Heart left ventricle (tissue), 16 donors: ENCODE results near the gene SSBP2. TPM values are rescaled to one million over a fixed set of nuclear protein-coding genes. Genes with fewer than 3 reads are reported as not detected.

Experiments used
- ATAC-seq, 4 donors: fragments of 200-7000 bp; cut with Tn5 transposase; one replicate each; pipeline ENCODE4 v1.9.1; 2020 to 2022; ENCODE audit warnings: moderate library complexity in 4 of 4, mild to moderate bottlenecking in 3 of 4, moderate number of reproducible peaks in 1 of 4
- DNase-seq, 5 donors: peaks; one replicate each; pipeline ENCODE4 v3.0.0-alpha.2; 2020
- H3K27ac ChIP-seq, 12 donors: fragments of 200-600 bp; sonication (generic) in 4 of 12; one replicate each; pipeline versions ENCODE4 v1.5.0 to v1.8.0; 2016 to 2022; ENCODE audit warnings: mild to moderate bottlenecking in 2 of 12
- H3K27me3 ChIP-seq, 9 donors: fragments of 200-600 bp; sonication (generic) in 2 of 9; one replicate each; pipeline versions ENCODE4 v1.5.1 to v1.8.0; 2016 to 2022; ENCODE audit warnings: mild to moderate bottlenecking in 3 of 9
- H3K36me3 ChIP-seq, 9 donors: fragments of 200-600 bp; sonication (generic) in 2 of 9; one replicate each; pipeline versions ENCODE4 v1.5.0 to v1.8.0; 2018 to 2022; ENCODE audit warnings: mild to moderate bottlenecking in 2 of 9
- H3K4me1 ChIP-seq, 12 donors: fragments of 200-600 bp; sonication (generic) in 4 of 12; one replicate each; pipeline versions ENCODE4 v1.5.0 to v1.8.0; 2016 to 2022; ENCODE audit warnings: mild to moderate bottlenecking in 3 of 12
- H3K4me3 ChIP-seq, 12 donors: fragments of 200-600 bp; sonication (generic) in 4 of 12; one replicate each; pipeline versions ENCODE4 v1.5.0 to v1.8.0; 2017 to 2022; ENCODE audit warnings: mild to moderate bottlenecking in 9 of 12, moderate library complexity in 4 of 12
- H3K9me3 ChIP-seq, 12 donors: fragments of 200-600 bp; sonication (generic) in 4 of 12; one replicate each; pipeline versions ENCODE4 v1.5.0 to v1.8.0; 2016 to 2022; ENCODE audit warnings: mild to moderate bottlenecking in 1 of 12
- CTCF ChIP-seq, 12 donors: fragments of 200-600 bp; sonication (generic) in 4 of 12; IDR thresholded peaks; one replicate each; pipeline versions ENCODE4 v1.5.0 to v1.8.0; 2018 to 2022; ENCODE audit warnings: antibody characterized with exemption in 12 of 12, mild to moderate bottlenecking in 5 of 12
- POLR2A ChIP-seq, 2 donors: fragments of 450-650 bp; IDR thresholded peaks; one replicate each; pipeline ENCODE4 v1.6.1; 2017; ENCODE audit warnings: antibody characterized with exemption in 2 of 2, mild to moderate bottlenecking in 2 of 2, moderate library complexity in 2 of 2
- WGBS, 4 donors: extraction: QIAGEN DNeasy Blood & Tissue Kit in 2 of 4; methylation state at CpG; one replicate each; pipeline versions ENCODE4 v1.1.5 to v1.1.7; 2013 to 2018; 5-methylcytosine and 5-hydroxymethylcytosine counted together
- intact Hi-C, 10 donors: fragments of 100-400 bp; cut with DNase I; formaldehyde crosslinking; loops; one replicate each; pipeline versions ENCODE4 v1.11.1 to v1.14.2; 2022
- polyA plus RNA-seq, 2 donors: library from polyadenylated mRNA; stranded (reverse); fragments of 200-250 nt; gene quantifications; one replicate each; pipeline ENCODE4 v1.2.3, GENCODE V29; 2013
- total RNA-seq, 9 donors: library from RNA; depleted of rRNA in 2 of 9; stranded (reverse); fragments of >200 nt in 2 of 9; fragmentation: NEBNext Ultra II Directional in 3 of 9; extraction: Animal tissue kit (Norgen Biotek cat#: 25700) in 3 of 9; gene quantifications; one replicate each; pipeline versions ENCODE4 v1.1.0 to v1.2.4, GENCODE V29; 2016 to 2023
- donor health status: ischemic (EF 13 %, LVEDD 7.1; RV severe dilation, severe dysfunction).
- donor health status: healthy with polysubstance abuse.
- donor health status: DM: no; HTN: yes; CAD: no.
- donor health status: DM: no; HTN: no; CAD: no.
- donor health status: ischemic (EF 25% LVEDD 6.9; RV normal size, moderate dysfunction).
- donor health status: ischemic (EF 25% LVEDD 5.7; RV mildly dilated, moderate dysfunction).
- donor health status: healthy.
- donor health status: DM: yes; HTN: yes; CAD: no.
- donor health status: ischemic (EF 35%, LVEDD 5.7; RV mildly dilated, moderate dysfunction).
- donor health status: nonischemic (EF 11% LVEDD 7.7; RV severe dilation, severe dysfunction).
- donor health status: DM: yes; HTN: yes; CAD: no.
- donor health status: PGD.
- donor health status: ischemic (EF 29% LVEDD 5.4; RV normal size, mild dysfunction).
- donor health status: nonischemic (EF 23%, LVEDD 6.1; RV moderate dilation, normal function).

The SSBP2 gene
- total and polyA plus RNA-seq, 11 donors: 25.6 to 98.1 (median 50.7) TPM

GRCh38 chr5:81708889-81709288, 42.0 kb downstream of the SSBP2 start:
- Histone ChIP-seq H3K4me3 (no peak overlapping the region), H3K36me3 (no peaks in the 10 kb centered on the region), H3K27ac (no peak overlapping the region), H3K4me1 (peaks cover 0 to 16% (median 0%) of the 10 kb centered on the region in 12 donors), H3K9me3 (no peaks in the 10 kb centered on the region), H3K27me3 (no peaks in the 10 kb centered on the region)
- ATAC-seq (no peak), DNase-seq (no peak)
- WGBS, 4 donors: 78 to 89% (median 84%) methylated on average over 1 of the region's 1 CpG
- TF ChIP-seq CTCF (IDR thresholded peaks at IDR 0.05) (no peak), POLR2A (IDR thresholded peaks at IDR 0.05) (no peak)
- intact Hi-C loops: no loop called here

GRCh38 chr5:81703840-81704239, 47.1 kb downstream of the SSBP2 start:
- Histone ChIP-seq H3K27me3 (no peaks in the 10 kb centered on the region), H3K36me3 (no peaks in the 10 kb centered on the region), H3K4me3 (no peak overlapping the region), H3K27ac (no peak overlapping the region), H3K9me3 (peaks cover 0 to 20% (median 7%) of the 10 kb centered on the region in 12 donors), H3K4me1 (peaks cover 0 to 5% (median 0%) of the 10 kb centered on the region in 12 donors)
- TF ChIP-seq POLR2A (IDR thresholded peaks at IDR 0.05) (no peak), CTCF (IDR thresholded peaks at IDR 0.05) (no peak)
- 81 to 93% (median 87%) methylated on average over 2 of the region's 2 CpGs for whole genome bisulfite sequencing, 4 donors
- ATAC-seq (no peak), DNase-seq (no peak)
- intact Hi-C loops: no loop called here

GRCh38 chr5:81700166-81700565, 50.7 kb downstream of the SSBP2 start:
- intact Hi-C loops: no loop called here
- ATAC-seq (no peak), DNase-seq (no peak)

GRCh38 chr5:81698813-81699212, 52.1 kb downstream of the SSBP2 start:
- no peak for DNase-seq
- Histone ChIP-seq H3K9me3 (peaks cover 0 to 20% (median 7%) of the 10 kb centered on the region in 12 donors), H3K4me3 (no peak overlapping the region), H3K4me1 (peaks cover 0 to 7% (median 0%) of the 10 kb centered on the region in 12 donors), H3K36me3 (no peaks in the 10 kb centered on the region), H3K27me3 (no peaks in the 10 kb centered on the region), H3K27ac (no peak overlapping the region)
- intact Hi-C loops: no loop called here
- 94 to 98% (median 96%) methylated on average over 2 of the region's 2 CpGs for WGBS, 4 donors
- TF ChIP-seq CTCF (IDR thresholded peaks at IDR 0.05) (no peak), POLR2A (IDR thresholded peaks at IDR 0.05) (no peak)
- ATAC-seq: no peak

More at GRCh38 chr5:81700166-81700565, 50.7 kb downstream of the SSBP2 start:
- H3K36me3 ChIP-seq: no peaks in the 10 kb centered on the region
- no peaks in the 10 kb centered on the region for H3K27me3 ChIP-seq
- TF ChIP-seq POLR2A (IDR thresholded peaks at IDR 0.05) (no peak), CTCF (IDR thresholded peaks at IDR 0.05) (no peak)
- H3K9me3 ChIP-seq: peaks cover 0 to 20% (median 7%) of the 10 kb centered on the region in 12 donors
- H3K27ac ChIP-seq: no peak overlapping the region
- peaks cover 0 to 7% (median 0%) of the 10 kb centered on the region in 12 donors for H3K4me1 ChIP-seq
- no peak overlapping the region for H3K4me3 ChIP-seq
